Liver (tissue), 9 donors: Measurements from ENCODE around the gene POU2F3. TPM values are rescaled to one million over a fixed set of nuclear protein-coding genes. Genes with fewer than 3 reads are reported as not detected.

Experiments used
- DNase-seq: peaks from one replicate; pipeline ENCODE4 v3.0.0-alpha.2; 2017; ENCODE audit warnings: low spot score
- H3K27ac ChIP-seq, 2 donors: one replicate each; pipeline ENCODE4 v1.7.0; 2013; ENCODE audit warnings: inconsistent platforms in 2 of 2, low read length in 2 of 2, control low read depth in 1 of 2, low read depth in 1 of 2, mild to moderate bottlenecking in 1 of 2
- H3K27me3 ChIP-seq, 4 donors: one replicate each; pipeline versions ENCODE4 v1.6.1 to v1.7.0; 2013; ENCODE audit warnings: low read length in 3 of 4, inconsistent platforms in 1 of 4, mild to moderate bottlenecking in 1 of 4, moderate library complexity in 1 of 4; ENCODE audit not compliant: control insufficient read depth in 4 of 4, insufficient read depth in 4 of 4
- H3K36me3 ChIP-seq, 4 donors: one replicate each; pipeline versions ENCODE4 v1.6.1 to v1.7.0; 2013; ENCODE audit warnings: low read length in 3 of 4, mild to moderate bottlenecking in 3 of 4, low read depth in 1 of 4, moderate library complexity in 1 of 4; ENCODE audit not compliant: control insufficient read depth in 4 of 4, insufficient read depth in 3 of 4
- H3K4me1 ChIP-seq, 4 donors: one replicate each; pipeline versions ENCODE4 v1.6.1 to v1.7.0; 2013; ENCODE audit warnings: low read length in 3 of 4, mild to moderate bottlenecking in 3 of 4, moderate library complexity in 1 of 4; ENCODE audit not compliant: control insufficient read depth in 4 of 4, insufficient read depth in 4 of 4
- H3K4me3 ChIP-seq, 3 donors: one replicate each; pipeline versions ENCODE4 v1.6.1 to v1.7.0; 2013; ENCODE audit warnings: low read length in 3 of 3, control low read depth in 1 of 3, low read depth in 1 of 3, mild to moderate bottlenecking in 1 of 3
- H3K9ac ChIP-seq, 2 donors: one replicate each; pipeline ENCODE4 v1.7.0; 2013; ENCODE audit warnings: low read length in 2 of 2, mild to moderate bottlenecking in 2 of 2, moderate library complexity in 2 of 2, control low read depth in 1 of 2, low read depth in 1 of 2
- H3K9me3 ChIP-seq, 4 donors: one replicate each; pipeline versions ENCODE4 v1.6.1 to v1.7.0; 2013; ENCODE audit warnings: low read length in 3 of 4; ENCODE audit not compliant: control insufficient read depth in 4 of 4
- CTCF ChIP-seq: fragments of 150-350 bp; IDR thresholded peaks from 2 replicates; pipeline ENCODE4 v1.5.1; 2017; ENCODE audit warnings: improper control_type of control experiment, low read depth, low read length; ENCODE audit not compliant: missing input control
- EGR1 ChIP-seq, 2 donors: IDR thresholded peaks; 2 replicates each; pipeline ENCODE4 v1.6.1; 2016 to 2018; ENCODE audit warnings: antibody characterized with exemption in 2 of 2, low read depth in 2 of 2
- HNF4A ChIP-seq, 2 donors: conservative IDR thresholded peaks; 2 replicates each; pipeline ENCODE4 v1.6.1; 2016; ENCODE audit warnings: antibody characterized with exemption in 2 of 2, mild to moderate bottlenecking in 2 of 2
- HNF4G ChIP-seq: IDR thresholded peaks from 2 replicates; pipeline ENCODE4 v1.6.1; 2016; ENCODE audit warnings: antibody characterized with exemption
- SP1 ChIP-seq: IDR thresholded peaks from 2 replicates; pipeline ENCODE4 v1.6.1; 2018; ENCODE audit warnings: antibody characterized with exemption, mild to moderate bottlenecking
- ZBTB33 ChIP-seq: IDR thresholded peaks from 2 replicates; pipeline ENCODE4 v1.6.1; 2016; ENCODE audit warnings: antibody characterized with exemption
- WGBS: extraction: QIAGEN DNeasy Blood & Tissue Kit; methylation state at CpG from one replicate; pipeline ENCODE4 v1.1.7; 2013; 5-methylcytosine and 5-hydroxymethylcytosine counted together
- polyA plus RNA-seq, 2 donors: library from polyadenylated mRNA; stranded (reverse) in 1 of 2; unstranded in 1 of 2; fragments of 200-250 nt in 1 of 2; fragments of >200 nt in 1 of 2; fragmentation: Nextera tagmentation in 1 of 2; extraction: Ambion mirVana in 1 of 2; gene quantifications; one replicate each; pipeline versions ENCODE4 v1.2.1 to v1.2.3, GENCODE V29; 2013 to 2015
- total RNA-seq, 2 donors: library from RNA; depleted of rRNA; stranded (reverse); fragments of >200 nt; gene quantifications; one replicate each; pipeline ENCODE4 v1.2.3, GENCODE V29; 2014
- TF ChIP-seq, protein P1 (sequence below): IDR thresholded peaks from 2 replicates; pipeline ENCODE4 v1.6.1; 2016; ENCODE audit warnings: antibody characterized with exemption, mild to moderate bottlenecking
- TF ChIP-seq, protein P2 (sequence below): IDR thresholded peaks from 2 replicates; pipeline ENCODE4 v1.6.1; 2016; ENCODE audit warnings: antibody characterized with exemption
- donor health status: healthy.
- donor health status: healthy.
- donor health status: healthy.
- donor health status: healthy.
- donor health status: healthy.

POU2F3 gene
- total and polyA plus RNA-seq, 4 donors, result not detected

- Histone ChIP-seq H3K27ac (peak overlapping the region; percentile 93 to 95), H3K9ac (peak overlapping the region in 1 of 2 donors; percentile 11), H3K36me3 (peaks cover 0 to 11% (median 2%) of the 10 kb centered on the region in 4 donors), H3K27me3 (no peaks in the 10 kb centered on the region), H3K9me3 (no peaks in the 10 kb centered on the region), H3K4me1 (peaks cover 33 to 87% (median 65%) of the 10 kb centered on the region in 4 donors), H3K4me3 (no peak overlapping the region)
- DNase-seq, result no peak
- TF ChIP-seq ZBTB33 (no peak), SP1 (no peak), HNF4A (conservative IDR thresholded peaks at IDR 0.05) (no peak), EGR1 (IDR thresholded peaks at IDR 0.05; ENCODE audit: low read depth in 2 of 2) (no peak)
- TF ChIP-seq, protein P1, sequence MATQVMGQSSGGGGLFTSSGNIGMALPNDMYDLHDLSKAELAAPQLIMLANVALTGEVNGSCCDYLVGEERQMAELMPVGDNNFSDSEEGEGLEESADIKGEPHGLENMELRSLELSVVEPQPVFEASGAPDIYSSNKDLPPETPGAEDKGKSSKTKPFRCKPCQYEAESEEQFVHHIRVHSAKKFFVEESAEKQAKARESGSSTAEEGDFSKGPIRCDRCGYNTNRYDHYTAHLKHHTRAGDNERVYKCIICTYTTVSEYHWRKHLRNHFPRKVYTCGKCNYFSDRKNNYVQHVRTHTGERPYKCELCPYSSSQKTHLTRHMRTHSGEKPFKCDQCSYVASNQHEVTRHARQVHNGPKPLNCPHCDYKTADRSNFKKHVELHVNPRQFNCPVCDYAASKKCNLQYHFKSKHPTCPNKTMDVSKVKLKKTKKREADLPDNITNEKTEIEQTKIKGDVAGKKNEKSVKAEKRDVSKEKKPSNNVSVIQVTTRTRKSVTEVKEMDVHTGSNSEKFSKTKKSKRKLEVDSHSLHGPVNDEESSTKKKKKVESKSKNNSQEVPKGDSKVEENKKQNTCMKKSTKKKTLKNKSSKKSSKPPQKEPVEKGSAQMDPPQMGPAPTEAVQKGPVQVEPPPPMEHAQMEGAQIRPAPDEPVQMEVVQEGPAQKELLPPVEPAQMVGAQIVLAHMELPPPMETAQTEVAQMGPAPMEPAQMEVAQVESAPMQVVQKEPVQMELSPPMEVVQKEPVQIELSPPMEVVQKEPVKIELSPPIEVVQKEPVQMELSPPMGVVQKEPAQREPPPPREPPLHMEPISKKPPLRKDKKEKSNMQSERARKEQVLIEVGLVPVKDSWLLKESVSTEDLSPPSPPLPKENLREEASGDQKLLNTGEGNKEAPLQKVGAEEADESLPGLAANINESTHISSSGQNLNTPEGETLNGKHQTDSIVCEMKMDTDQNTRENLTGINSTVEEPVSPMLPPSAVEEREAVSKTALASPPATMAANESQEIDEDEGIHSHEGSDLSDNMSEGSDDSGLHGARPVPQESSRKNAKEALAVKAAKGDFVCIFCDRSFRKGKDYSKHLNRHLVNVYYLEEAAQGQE, result no peak
- TF ChIP-seq, protein P2, sequence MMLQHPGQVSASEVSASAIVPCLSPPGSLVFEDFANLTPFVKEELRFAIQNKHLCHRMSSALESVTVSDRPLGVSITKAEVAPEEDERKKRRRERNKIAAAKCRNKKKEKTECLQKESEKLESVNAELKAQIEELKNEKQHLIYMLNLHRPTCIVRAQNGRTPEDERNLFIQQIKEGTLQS, result no peak
- WGBS, result 80% methylated on average over 8 of the region's 8 CpGs
Measured at GRCh38 chr11:120216426-120217102, 23.4 kb upstream of the POU2F3 start.

DNA sequence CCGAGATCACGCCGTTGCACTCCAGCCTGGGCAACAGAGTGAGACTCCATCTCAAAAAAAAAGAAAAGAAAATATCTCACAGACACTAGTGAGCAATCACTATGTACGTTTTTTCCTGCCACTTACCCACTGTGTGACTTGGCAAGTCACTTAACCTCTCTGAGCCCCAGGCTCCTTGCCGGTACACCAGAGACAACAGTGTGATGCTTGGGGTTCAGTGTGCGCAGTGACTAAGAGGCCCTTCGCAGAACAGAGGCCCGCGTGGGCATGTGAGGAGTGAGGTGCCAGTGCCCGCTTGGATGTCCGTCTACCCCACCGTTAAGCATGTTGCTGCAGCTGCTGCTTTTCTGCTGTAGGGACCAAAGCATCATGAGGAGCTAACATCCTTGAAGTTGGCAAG, 22.4 kb upstream of the POU2F3 start:
- TF ChIP-seq HNF4G (no peak), CTCF (peak; percentile 8)
- Histone ChIP-seq H3K27me3 (no peaks in the 10 kb centered on the region), H3K27ac (peak overlapping the region; percentile 93 to 95), H3K4me1 (peaks cover 33 to 89% (median 67%) of the 10 kb centered on the region in 4 donors), H3K4me3 (no peak overlapping the region), H3K9ac (peak overlapping the region in 1 of 2 donors; percentile 18), H3K36me3 (peaks cover 0 to 14% (median 3%) of the 10 kb centered on the region in 4 donors), H3K9me3 (no peaks in the 10 kb centered on the region)
- DNase-seq, result no peak
- 79% methylated on average over 12 of the region's 12 CpGs for WGBS
